H1 (cell line): ENCODE data around the gene OR51B2. TPM values are rescaled to one million over a fixed set of nuclear protein-coding genes. Genes with fewer than 3 reads are reported as not detected.

Experiments used
- CTCF ChIA-PET: fragments of 300-600 bp; sonication (Branson Sonifier 250); formaldehyde crosslinking; loops from one replicate; lab custom pipeline; 2021; ENCODE audit not compliant: partially characterized antibody; lab: Charles Lee
- POLR2A ChIA-PET: fragments of 300-600 bp; sonication (Branson Sonifier 250); formaldehyde crosslinking; loops from one replicate; lab custom pipeline; 2021; ENCODE audit warnings: inconsistent platforms; ENCODE audit not compliant: partially characterized antibody; lab: Charles Lee
- DNase-seq, 2 experiments: peaks; one replicate each; pipeline versions ENCODE4 v3.0.0 to v3.0.0-alpha.2; 2010 to 2022; ENCODE audit warnings: low spot score in 2 of 2, low read depth in 1 of 2, mixed read lengths in 1 of 2
- FAIRE-seq: peaks from 2 replicates; lab custom pipeline; 2011; peaks lifted over from hg19 to GRCh38; lab: Jason Lieb, UNC
- H2AFZ ChIP-seq: 2 replicates; pipeline ENCODE4 v1.8.1; 2012; ENCODE audit warnings: low read length, inconsistent platforms
- H2AK5ac ChIP-seq: 2 replicates; pipeline ENCODE4 v1.6.1; 2013; ENCODE audit warnings: low read depth, low read length
- H2BK120ac ChIP-seq: replicated peaks from 2 replicates; pipeline ENCODE3; 2013; ENCODE audit warnings: low read depth, low read length, inconsistent platforms
- H2BK12ac ChIP-seq: 2 replicates; pipeline ENCODE4 v1.6.1; 2013; ENCODE audit warnings: low read depth, low read length
- H2BK15ac ChIP-seq: 2 replicates; pipeline ENCODE4 v1.6.1; 2013; ENCODE audit warnings: low read length
- H2BK20ac ChIP-seq: 2 replicates; pipeline ENCODE4 v1.6.1; 2013; ENCODE audit warnings: low read length
- H2BK5ac ChIP-seq: 2 replicates; pipeline ENCODE4 v1.6.1; 2013; ENCODE audit warnings: low read depth, low read length
- H3K14ac ChIP-seq: 2 replicates; pipeline ENCODE4 v1.6.1; 2013; ENCODE audit warnings: inconsistent platforms; ENCODE audit not compliant: insufficient read length
- H3K18ac ChIP-seq: 2 replicates; pipeline ENCODE4 v1.6.1; 2013; ENCODE audit warnings: low read length; ENCODE audit errors: extremely low read depth
- H3K23ac ChIP-seq: 2 replicates; pipeline ENCODE4 v1.6.1; 2013; ENCODE audit warnings: inconsistent platforms; ENCODE audit not compliant: insufficient read length
- H3K23me2 ChIP-seq: 2 replicates; pipeline ENCODE4 v1.6.1; 2013; ENCODE audit warnings: low read depth, low read length
- H3K27ac ChIP-seq: 2 replicates; pipeline ENCODE4 v1.6.1; 2011; ENCODE audit warnings: low read depth, low read length, inconsistent platforms
- H3K27me3 ChIP-seq, 4 experiments: replicated peaks in 1 of 4; 1 replicate in 1 of 4; 2 replicates in 3 of 4; pipeline versions ENCODE4 v1.6.1 to v1.8.1; 2011 to 2013; ENCODE audit warnings: low read length in 3 of 4, mild to moderate bottlenecking in 3 of 4, inconsistent platforms in 2 of 4, mixed read lengths in 2 of 4, moderate library complexity in 1 of 4; ENCODE audit not compliant: control insufficient read depth in 3 of 4, insufficient read depth in 3 of 4; ENCODE audit errors: extremely low read depth in 1 of 4
- H3K36me3 ChIP-seq, 4 experiments: 2 replicates each; pipeline versions ENCODE4 v1.6.1 to v1.8.1; 2011 to 2013; ENCODE audit warnings: mild to moderate bottlenecking in 4 of 4, low read length in 3 of 4, moderate library complexity in 2 of 4, control low read depth in 1 of 4, inconsistent platforms in 1 of 4; ENCODE audit not compliant: insufficient read depth in 4 of 4, control insufficient read depth in 2 of 4
- H3K4ac ChIP-seq: replicated peaks from 2 replicates; pipeline ENCODE3; 2013; ENCODE audit warnings: low read length, low read depth, mixed read lengths, inconsistent platforms; ENCODE audit not compliant: insufficient read length
- H3K4me1 ChIP-seq, 4 experiments: replicated peaks in 1 of 4; 1 replicate in 1 of 4; 2 replicates in 3 of 4; pipeline versions ENCODE4 v1.6.1 to v1.8.1; 2011 to 2013; ENCODE audit warnings: low read length in 3 of 4, inconsistent platforms in 2 of 4, mixed read lengths in 1 of 4; ENCODE audit not compliant: insufficient read depth in 4 of 4, control insufficient read depth in 3 of 4
- H3K4me2 ChIP-seq, 2 experiments: 2 replicates each; pipeline versions ENCODE4 v1.6.1 to v1.8.1; 2011 to 2013; ENCODE audit warnings: low read depth in 2 of 2, low read length in 2 of 2, control low read depth in 1 of 2, inconsistent platforms in 1 of 2, mild to moderate bottlenecking in 1 of 2; ENCODE audit not compliant: insufficient read depth in 1 of 2
- H3K4me3 ChIP-seq, 4 experiments: fragments of 200-600, 300-600 bp in 1 of 4; sonication (generic), shearing (Covaris generic), sonication (Bioruptor Twin) in 1 of 4; 2 replicates each; pipeline versions ENCODE4 v1.5.1 to v1.8.1; 2011 to 2016; ENCODE audit warnings: low read length in 4 of 4, low read depth in 3 of 4, control low read depth in 2 of 4, inconsistent platforms in 2 of 4, mild to moderate bottlenecking in 2 of 4, mixed read lengths in 1 of 4, moderate library complexity in 1 of 4; ENCODE audit not compliant: insufficient read depth in 2 of 4; ENCODE audit errors: extremely low read depth in 1 of 4
- H3K56ac ChIP-seq: replicated peaks from 2 replicates; pipeline ENCODE3; 2013; ENCODE audit warnings: low read depth, mild to moderate bottlenecking, mixed read lengths, low read length, inconsistent platforms; ENCODE audit not compliant: insufficient read length
- H3K79me1 ChIP-seq: 2 replicates; pipeline ENCODE4 v1.6.1; 2013; ENCODE audit warnings: low read depth, low read length, control low read depth
- H3K79me2 ChIP-seq, 2 experiments: 2 replicates each; pipeline versions ENCODE4 v1.6.1 to v1.8.1; 2012 to 2013; ENCODE audit warnings: low read length in 2 of 2, mild to moderate bottlenecking in 2 of 2, inconsistent platforms in 1 of 2; ENCODE audit not compliant: insufficient read depth in 2 of 2, control insufficient read depth in 1 of 2
- H3K9ac ChIP-seq, 4 experiments: replicated peaks in 1 of 4; 1 replicate in 1 of 4; 2 replicates in 3 of 4; pipeline versions ENCODE4 v1.6.1 to v1.8.1; 2011 to 2013; ENCODE audit warnings: low read depth in 3 of 4, low read length in 3 of 4, control low read depth in 2 of 4, mild to moderate bottlenecking in 2 of 4, moderate library complexity in 2 of 4, inconsistent platforms in 1 of 4; ENCODE audit errors: extremely low read depth in 1 of 4
- H3K9me3 ChIP-seq, 2 experiments: 2 replicates each; pipeline versions ENCODE4 v1.6.1 to v1.8.1; 2012 to 2013; ENCODE audit warnings: mild to moderate bottlenecking in 2 of 2, moderate library complexity in 2 of 2, control low read depth in 1 of 2, inconsistent platforms in 1 of 2, low read depth in 1 of 2, low read length in 1 of 2, mixed read lengths in 1 of 2; ENCODE audit not compliant: insufficient read depth in 2 of 2
- H4K20me1 ChIP-seq, 2 experiments: replicated peaks in 1 of 2; 2 replicates each; pipeline versions ENCODE3 to v1.8.1; 2011 to 2013; ENCODE audit warnings: inconsistent platforms in 2 of 2, low read length in 2 of 2, mild to moderate bottlenecking in 1 of 2; ENCODE audit not compliant: insufficient read depth in 2 of 2, control insufficient read depth in 1 of 2
- H4K5ac ChIP-seq: 2 replicates; pipeline ENCODE4 v1.6.1; 2013; ENCODE audit warnings: low read length, low read depth, mixed read lengths, inconsistent platforms; ENCODE audit not compliant: insufficient read length
- H4K8ac ChIP-seq: 2 replicates; pipeline ENCODE4 v1.8.0; 2013; ENCODE audit warnings: mild to moderate bottlenecking, moderate library complexity, low read length, inconsistent platforms; ENCODE audit not compliant: insufficient read depth; ENCODE audit errors: extremely low read depth
- H4K91ac ChIP-seq: replicated peaks from 2 replicates; pipeline ENCODE3; 2013; ENCODE audit warnings: low read length, mixed read lengths, inconsistent platforms; ENCODE audit not compliant: insufficient read length
- ATF2 ChIP-seq: IDR thresholded peaks from 2 replicates; pipeline ENCODE4 v1.6.1; 2012; ENCODE audit warnings: low read length, inconsistent platforms
- ATF3 ChIP-seq: IDR thresholded peaks from 2 replicates; pipeline ENCODE4 v1.6.1; 2011; ENCODE audit warnings: low read depth, mild to moderate bottlenecking, low read length; ENCODE audit not compliant: insufficient read depth
- CREB1 ChIP-seq: IDR thresholded peaks from 2 replicates; pipeline ENCODE4 v1.6.1; 2012; ENCODE audit warnings: inconsistent platforms
- TBP ChIP-seq: IDR thresholded peaks from 2 replicates; pipeline ENCODE4 v1.6.1; 2011; ENCODE audit warnings: low read depth, low read length, improper control_type of control experiment
- WGBS, 2 experiments: shearing (Covaris generic) in 1 of 2; methylation state at CpG; one replicate each; pipeline versions ENCODE4 v1.1.6 to v1.1.7; 2013 to 2015; ENCODE audit warnings: low lambda C conversion rate in 2 of 2, mixed read lengths in 2 of 2, inconsistent platforms in 1 of 2, low coverage in 1 of 2, missing lambda C conversion rate in 1 of 2; ENCODE audit not compliant: insufficient replicate concordance in 2 of 2, insufficient coverage in 1 of 2, insufficient read length in 1 of 2; ENCODE audit errors: extremely low coverage in 1 of 2, missing lambda C conversion rate in 1 of 2; 5-methylcytosine and 5-hydroxymethylcytosine counted together
- polyA plus RNA-seq, 7 experiments: library from polyadenylated mRNA; depleted of rRNA in 3 of 7; stranded (reverse) in 5 of 7; unstranded in 2 of 7; fragments of >200 nt in 5 of 7; fragments of 200-250 nt in 2 of 7; gene quantifications; 1 replicate in 5 of 7; 2 replicates in 1 of 7; 4 replicates in 1 of 7; pipeline versions ENCODE4 v1.2.1 to v1.2.3, GENCODE V29; 2011 to 2013; ENCODE audit warnings: missing spikeins in 2 of 7, mixed read lengths in 2 of 7
- total RNA-seq: library from RNA; stranded (reverse); fragmentation: NEBNext Ultra II Directional; extraction: Animal tissue kit (Norgen Biotek cat#: 25700); gene quantifications from 2 replicates; pipeline ENCODE4 v1.2.1, GENCODE V29; 2021

Gene OR51B2
- total and polyA plus RNA-seq, 2 of the 8 experiments (the other 6 are each of a cell fraction or from before 2014, with no cell fraction given): not detected

DNA sequence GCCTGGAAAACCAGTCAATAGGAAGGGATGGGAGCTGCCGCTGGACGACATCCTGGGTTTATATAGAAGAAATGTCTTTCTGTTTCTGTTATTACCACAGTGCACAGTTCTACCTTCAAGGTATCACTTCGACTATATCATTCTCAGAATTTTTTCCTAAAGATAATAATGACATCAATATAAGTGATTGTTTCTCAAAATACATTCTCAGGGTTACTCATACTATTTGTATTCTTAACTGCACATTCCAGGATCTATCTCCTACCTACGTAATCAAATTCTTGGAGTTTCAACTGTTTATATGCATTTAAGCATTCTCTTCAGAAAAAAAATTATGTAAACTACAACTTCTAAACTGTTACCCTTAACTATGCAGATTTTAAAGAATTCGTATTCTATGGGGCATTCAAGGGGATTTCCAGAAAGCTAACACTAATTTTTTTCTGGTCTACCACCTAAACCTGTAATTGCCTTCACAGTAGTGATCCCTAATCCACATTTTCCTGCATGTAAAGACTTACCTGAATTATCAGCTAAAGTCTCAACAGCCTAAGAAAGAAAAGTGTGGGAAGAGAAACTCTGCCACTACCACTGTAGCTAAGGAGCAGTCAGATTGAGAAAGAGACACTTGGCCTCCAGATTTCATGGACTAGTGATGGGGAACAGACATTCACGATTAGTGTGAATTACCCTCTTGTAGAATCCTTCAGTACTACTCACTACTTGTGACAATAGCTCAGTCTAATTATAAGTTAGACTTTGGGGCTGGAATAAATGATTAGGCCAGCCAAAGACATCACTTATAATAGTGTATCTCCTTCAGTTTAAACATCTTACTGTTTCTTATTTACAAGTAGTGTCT lies 19.6 kb upstream of the OR51B2 start, which contains the start of gene OR51B5:
Gene OR51B5 (minus strand): TSS at position 51 of the 862 bp plus-strand sequence. CDS start 0 bp downstream, at position 51.
- Histone ChIP-seq H3K4ac (no peak within 1 kb of the TSS), H3K23ac (no peak within 1 kb of the TSS), H2BK20ac (no peak within 1 kb of the TSS), H3K79me1 (no peaks in the 10 kb centered on the region), H4K91ac (no peak within 1 kb of the TSS), H2AFZ (no peak within 1 kb of the TSS), H2BK15ac (no peak within 1 kb of the TSS), H3K4me3 (no peak within 1 kb of the TSS), H3K4me1 (peaks cover 0 to 4% (median 2%) of the 10 kb centered on the region in 4 experiments; a peak in 1 of 7 replicates), H3K23me2 (no peaks in the 10 kb centered on the region), H3K9me3 (no peaks in the 10 kb centered on the region), H3K56ac (no peak within 1 kb of the TSS), H2BK5ac (no peak within 1 kb of the TSS), H2BK120ac (no peak within 1 kb of the TSS), H3K79me2 (no peaks in the 10 kb centered on the region), H4K5ac (no peak within 1 kb of the TSS), H3K27me3 (no peaks in the 10 kb centered on the region), H3K18ac (no peak within 1 kb of the TSS), H2AK5ac (no peak within 1 kb of the TSS), H3K27ac (no peak within 1 kb of the TSS), H3K14ac (no peak within 1 kb of the TSS), H4K8ac (no peak within 1 kb of the TSS), H2BK12ac (0 out of 2 replicates have a peak within 1 kb of the TSS, but pooled peaks have one; percentile 33), H3K9ac (no peak within 1 kb of the TSS), H4K20me1 (no peaks in the 10 kb centered on the region), H3K36me3 (no peaks in the 10 kb centered on the region), H3K4me2 (no peak within 1 kb of the TSS)
- TF ChIP-seq TBP (no peak), ATF3 (no peak), ATF2 (no peak), CREB1 (no peak)
- CTCF ChIA-PET: interaction anchor here (0.6 to 2.7 kb wide), 4 partner anchors 18 to 573 kb away, joined by 3 to 8 read pairs (median 3); no protein-coding TSS in a partner anchor
- POLR2A ChIA-PET: no interaction called here
- no peak for DNase-seq
- FAIRE-seq: no peak
- 85% methylated on average over 6 of the region's 6 CpGs; no CpG with 5 or more reads in 1 of the 2 experiments for WGBS, 2 experiments
